Keratinocyte (primary cell): ENCODE data around the gene ERVMER34-1.

Source experiments
- EZH2 ChIP-seq: IDR thresholded peaks from one replicate; pipeline ENCODE4 v1.6.1; 2012; ENCODE audit warnings: inconsistent platforms, mild to moderate bottlenecking, low read length, moderate library complexity
- TF ChIP-seq, protein P1 (sequence below), 3 experiments: IDR thresholded peaks in 1 of 3; conservative IDR thresholded peaks in 1 of 3; optimal IDR thresholded peaks in 1 of 3; 2 replicates in 2 of 3; 3 replicates in 1 of 3; pipeline versions ENCODE3 to v1.5.1; 2011; ENCODE audit warnings: low read length in 3 of 3, mild to moderate bottlenecking in 3 of 3, moderate library complexity in 2 of 3, control low read depth in 1 of 3, inconsistent platforms in 1 of 3; ENCODE audit not compliant: insufficient read depth in 2 of 3; ENCODE audit errors: extremely low read depth in 1 of 3

DNA sequence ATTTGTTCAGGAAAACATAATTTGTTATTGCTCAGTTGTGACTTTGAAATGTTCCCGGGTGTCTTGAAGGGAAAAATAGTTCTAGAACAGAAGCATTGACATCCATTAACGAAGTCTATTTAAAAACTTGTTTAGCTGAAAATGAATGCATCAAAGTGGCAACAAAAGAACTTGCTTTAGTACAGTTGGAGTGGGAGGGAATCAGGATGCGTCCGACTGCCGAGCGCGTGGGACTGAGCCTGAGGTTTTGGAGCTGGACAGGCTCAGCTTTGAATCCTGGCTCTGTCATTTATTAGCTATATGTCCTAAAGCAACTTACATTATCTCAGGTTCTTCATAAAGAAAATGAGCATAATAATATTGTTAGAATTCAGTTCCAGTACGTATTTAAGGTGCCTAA lies 9.0 kb upstream of the ERVMER34-1 start:
- TF ChIP-seq EZH2 = no peak
- TF ChIP-seq, protein P1, sequence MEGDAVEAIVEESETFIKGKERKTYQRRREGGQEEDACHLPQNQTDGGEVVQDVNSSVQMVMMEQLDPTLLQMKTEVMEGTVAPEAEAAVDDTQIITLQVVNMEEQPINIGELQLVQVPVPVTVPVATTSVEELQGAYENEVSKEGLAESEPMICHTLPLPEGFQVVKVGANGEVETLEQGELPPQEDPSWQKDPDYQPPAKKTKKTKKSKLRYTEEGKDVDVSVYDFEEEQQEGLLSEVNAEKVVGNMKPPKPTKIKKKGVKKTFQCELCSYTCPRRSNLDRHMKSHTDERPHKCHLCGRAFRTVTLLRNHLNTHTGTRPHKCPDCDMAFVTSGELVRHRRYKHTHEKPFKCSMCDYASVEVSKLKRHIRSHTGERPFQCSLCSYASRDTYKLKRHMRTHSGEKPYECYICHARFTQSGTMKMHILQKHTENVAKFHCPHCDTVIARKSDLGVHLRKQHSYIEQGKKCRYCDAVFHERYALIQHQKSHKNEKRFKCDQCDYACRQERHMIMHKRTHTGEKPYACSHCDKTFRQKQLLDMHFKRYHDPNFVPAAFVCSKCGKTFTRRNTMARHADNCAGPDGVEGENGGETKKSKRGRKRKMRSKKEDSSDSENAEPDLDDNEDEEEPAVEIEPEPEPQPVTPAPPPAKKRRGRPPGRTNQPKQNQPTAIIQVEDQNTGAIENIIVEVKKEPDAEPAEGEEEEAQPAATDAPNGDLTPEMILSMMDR (optimal IDR thresholded peaks at IDR 0.05 in 1 of 3, IDR thresholded peaks at IDR 0.05 in 1 of 3, conservative IDR thresholded peaks at IDR 0.05 in 1 of 3; ENCODE audit: extremely low read depth in 1 of 3, insufficient read depth in 2 of 3, low read length in 3 of 3) = no peak
